GM21529 (cell line): ENCODE measurements around the gene MAML2.
A peak's percentile ranks its signal among the peaks of the same experiment; 100 is the strongest.
"Not testable (repeated sequence)": the region's sequence is repeated elsewhere in the genome, so short reads cannot be mapped to it uniquely, and the experiment has no call there.

Source experiments
- ATAC-seq: cut with Tn5 transposase; IDR thresholded peaks from one replicate; pipeline ENCODE4 v1.9.1; 2021; ENCODE audit not compliant: unreplicated experiment

MAML2 gene

GRCh38 chr11:96193745-96194443, 149.1 kb downstream of the MAML2 start:
- ATAC-seq: no peak

GRCh38 chr11:96191752-96192151, 151.2 kb downstream of the MAML2 start:
- no peak for ATAC-seq

- peak; percentile 32 for ATAC-seq
These were observed 153.6 kb downstream of the MAML2 start for GRCh38 chr11:96189351-96189750.

- peak; percentile 51 for ATAC-seq
These were observed 154.6 kb downstream of the MAML2 start for GRCh38 chr11:96188243-96189006.

- no peak for ATAC-seq
These were observed 155.2 kb downstream of the MAML2 start for GRCh38 chr11:96187822-96188221.

- ATAC-seq: no peak
These were observed 156.2 kb downstream of the MAML2 start for GRCh38 chr11:96186806-96187205.

- ATAC-seq: peak; percentile 64
These were observed 157.7 kb downstream of the MAML2 start for GRCh38 chr11:96185220-96185768.

- not testable (repeated sequence) for ATAC-seq
These were observed 162.1 kb downstream of the MAML2 start for GRCh38 chr11:96180937-96181336.

GRCh38 chr11:96180341-96180740, 162.7 kb downstream of the MAML2 start:
- no peak for ATAC-seq

GRCh38 chr11:96179905-96180304, 163.1 kb downstream of the MAML2 start:
- ATAC-seq: no peak

- no peak for ATAC-seq
These were observed 164.1 kb downstream of the MAML2 start for GRCh38 chr11:96178887-96179279.

GRCh38 chr11:96178049-96178886, 164.7 kb downstream of the MAML2 start:
- ATAC-seq: no peak

- no peak for ATAC-seq
These were observed 165.8 kb downstream of the MAML2 start for GRCh38 chr11:96177146-96177545.

- no peak for ATAC-seq
These were observed 169.1 kb downstream of the MAML2 start for GRCh38 chr11:96173906-96174305.

- ATAC-seq: no peak
These were observed 169.6 kb downstream of the MAML2 start for GRCh38 chr11:96173422-96173821.

- ATAC-seq: no peak
These were observed 170.4 kb downstream of the MAML2 start for GRCh38 chr11:96172604-96173003.

- ATAC-seq: no peak
These were observed 173.7 kb downstream of the MAML2 start for GRCh38 chr11:96169250-96169649.

GRCh38 chr11:96168623-96169022, 174.4 kb downstream of the MAML2 start:
- ATAC-seq: no peak

GRCh38 chr11:96167787-96168186, 175.2 kb downstream of the MAML2 start:
- no peak for ATAC-seq

- no peak for ATAC-seq
These were observed 175.7 kb downstream of the MAML2 start for GRCh38 chr11:96167203-96167758.
